GM06990 (cell line): ENCODE measurements around the gene ZFP62.

Experiments
- DNase-seq: peaks from one replicate; pipeline ENCODE4 v3.0.0-alpha.2; 2011; ENCODE audit not compliant: insufficient read length; ENCODE audit errors: extremely low read depth
- H3K27me3 ChIP-seq: replicated peaks from 2 replicates; pipeline ENCODE4 v1.6.0; 2011; ENCODE audit warnings: low read length; ENCODE audit not compliant: control insufficient read depth, insufficient read depth
- H3K36me3 ChIP-seq: 2 replicates; pipeline ENCODE4 v1.5.1; 2011; ENCODE audit warnings: low read length; ENCODE audit not compliant: control insufficient read depth, insufficient read depth
- H3K4me3 ChIP-seq: replicated peaks from 2 replicates; pipeline ENCODE4 v1.5.1; 2011; ENCODE audit warnings: low read depth, mild to moderate bottlenecking, control low read depth, low read length
- TF ChIP-seq, protein P1 (sequence below): IDR thresholded peaks from 2 replicates; pipeline ENCODE4 v1.5.1; 2011; ENCODE audit warnings: low read length, control low read depth, mild to moderate bottlenecking, inconsistent platforms; ENCODE audit not compliant: insufficient read depth, poor library complexity, severe bottlenecking

The ZFP62 gene

DNA sequence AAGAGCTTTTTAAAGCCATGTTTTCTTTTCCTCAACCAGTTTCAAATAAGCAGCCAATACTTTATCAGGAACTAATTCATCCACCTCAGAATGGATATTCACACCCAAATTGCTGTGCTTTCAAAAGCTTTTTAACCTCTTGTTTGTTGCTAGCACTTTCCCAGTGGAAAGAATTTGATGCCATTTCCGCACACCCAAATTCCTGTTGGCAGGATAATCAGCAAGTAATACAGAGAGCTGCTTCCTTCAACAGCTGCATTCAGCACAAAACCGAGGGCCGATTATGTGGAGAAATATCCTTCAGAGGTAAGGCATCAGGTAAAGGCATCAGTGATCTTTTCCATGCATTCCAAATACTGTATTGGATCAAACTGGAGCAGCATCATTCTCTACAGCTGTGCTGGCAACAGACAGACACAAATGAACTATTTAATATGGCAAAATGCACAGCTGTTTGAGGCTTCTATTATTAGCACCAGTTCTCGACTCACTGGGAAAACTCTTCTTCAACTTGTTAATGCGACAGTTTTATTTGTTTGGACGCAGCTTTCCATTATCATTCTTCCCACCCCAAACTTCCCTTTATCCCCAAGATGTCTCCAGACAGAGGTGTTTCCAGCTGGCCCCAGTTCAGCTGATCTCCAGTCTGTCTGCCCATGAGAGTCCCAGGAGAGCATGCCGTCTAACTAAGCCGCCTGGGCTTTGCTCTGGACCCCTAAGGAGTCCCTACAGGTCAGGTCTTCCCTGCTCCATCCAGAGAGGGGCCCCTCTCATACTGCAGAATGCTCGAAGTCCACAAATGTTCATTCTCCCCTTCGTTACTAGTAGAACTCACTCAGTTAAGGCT lies 36.2 kb downstream of the ZFP62 start:
- DNase-seq, result no peak
- H3K4me3 ChIP-seq, result no peak overlapping the region
- H3K27me3 ChIP-seq, result no peaks in the 10 kb centered on the region
- TF ChIP-seq, protein P1, sequence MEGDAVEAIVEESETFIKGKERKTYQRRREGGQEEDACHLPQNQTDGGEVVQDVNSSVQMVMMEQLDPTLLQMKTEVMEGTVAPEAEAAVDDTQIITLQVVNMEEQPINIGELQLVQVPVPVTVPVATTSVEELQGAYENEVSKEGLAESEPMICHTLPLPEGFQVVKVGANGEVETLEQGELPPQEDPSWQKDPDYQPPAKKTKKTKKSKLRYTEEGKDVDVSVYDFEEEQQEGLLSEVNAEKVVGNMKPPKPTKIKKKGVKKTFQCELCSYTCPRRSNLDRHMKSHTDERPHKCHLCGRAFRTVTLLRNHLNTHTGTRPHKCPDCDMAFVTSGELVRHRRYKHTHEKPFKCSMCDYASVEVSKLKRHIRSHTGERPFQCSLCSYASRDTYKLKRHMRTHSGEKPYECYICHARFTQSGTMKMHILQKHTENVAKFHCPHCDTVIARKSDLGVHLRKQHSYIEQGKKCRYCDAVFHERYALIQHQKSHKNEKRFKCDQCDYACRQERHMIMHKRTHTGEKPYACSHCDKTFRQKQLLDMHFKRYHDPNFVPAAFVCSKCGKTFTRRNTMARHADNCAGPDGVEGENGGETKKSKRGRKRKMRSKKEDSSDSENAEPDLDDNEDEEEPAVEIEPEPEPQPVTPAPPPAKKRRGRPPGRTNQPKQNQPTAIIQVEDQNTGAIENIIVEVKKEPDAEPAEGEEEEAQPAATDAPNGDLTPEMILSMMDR, result no peak
- H3K36me3 ChIP-seq, result peaks cover 1% of the 10 kb centered on the region; the same call in 1 of the 2 replicates

DNA sequence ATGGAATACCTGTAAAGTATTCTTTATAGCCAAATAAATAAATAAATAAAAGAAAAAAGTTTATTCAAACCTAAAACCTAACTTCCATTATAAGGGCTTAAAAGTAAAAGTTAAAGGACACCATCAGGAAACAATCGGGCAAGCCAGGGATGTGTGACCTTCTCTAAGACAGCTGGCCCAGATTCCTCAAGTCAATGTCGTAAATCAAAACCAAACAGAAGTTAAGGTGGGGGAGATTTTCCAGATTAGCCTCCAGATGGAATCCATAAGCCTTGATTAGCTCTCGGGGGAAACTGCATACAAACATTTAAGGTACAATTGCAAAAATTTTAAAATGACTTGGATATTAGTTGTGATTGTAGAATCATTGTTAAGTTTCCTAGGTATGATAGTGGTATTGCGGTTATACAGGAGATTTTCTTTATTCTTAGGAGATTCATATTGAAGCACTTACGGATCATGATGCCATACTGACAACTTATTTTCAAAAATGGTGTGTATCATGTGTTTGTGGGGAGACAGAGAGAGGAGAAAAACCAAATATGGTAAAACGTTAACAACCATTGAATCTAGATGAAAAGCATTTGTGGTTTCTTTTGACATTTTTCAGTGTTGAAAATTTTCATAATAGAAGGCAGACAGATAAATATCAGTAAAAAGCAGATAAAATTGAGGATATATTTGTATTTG lies 37.0 kb downstream of the ZFP62 start:
- no peaks in the 10 kb centered on the region for H3K27me3 ChIP-seq
- no peak overlapping the region for H3K4me3 ChIP-seq
- TF ChIP-seq, protein P1, result no peak
- no peak for DNase-seq
- H3K36me3 ChIP-seq, result no peaks in the 10 kb centered on the region

DNA sequence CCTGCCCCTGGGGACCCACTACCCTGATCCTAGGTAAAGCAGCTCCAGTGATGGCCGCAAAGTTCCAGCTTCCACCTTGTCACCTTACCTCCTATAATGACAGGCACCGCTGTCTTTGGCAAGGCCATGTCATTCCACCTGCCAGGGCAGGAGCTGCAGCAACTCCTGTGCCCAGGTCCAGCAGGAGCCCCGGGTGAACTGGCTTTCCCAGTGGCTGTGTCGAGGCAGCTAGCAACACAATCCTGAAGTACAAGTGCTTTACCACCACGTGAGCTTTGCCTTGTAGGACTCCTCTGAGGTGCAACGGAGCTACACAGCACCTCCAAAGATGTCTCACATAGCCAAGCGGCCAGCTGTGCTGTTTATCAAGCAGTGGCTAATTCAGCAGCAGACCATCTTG lies 37.7 kb downstream of the ZFP62 start:
- no peak for DNase-seq
- TF ChIP-seq, protein P1, result no peak
- H3K36me3 ChIP-seq, result no peaks in the 10 kb centered on the region
- no peak overlapping the region for H3K4me3 ChIP-seq
- no peaks in the 10 kb centered on the region for H3K27me3 ChIP-seq

DNA sequence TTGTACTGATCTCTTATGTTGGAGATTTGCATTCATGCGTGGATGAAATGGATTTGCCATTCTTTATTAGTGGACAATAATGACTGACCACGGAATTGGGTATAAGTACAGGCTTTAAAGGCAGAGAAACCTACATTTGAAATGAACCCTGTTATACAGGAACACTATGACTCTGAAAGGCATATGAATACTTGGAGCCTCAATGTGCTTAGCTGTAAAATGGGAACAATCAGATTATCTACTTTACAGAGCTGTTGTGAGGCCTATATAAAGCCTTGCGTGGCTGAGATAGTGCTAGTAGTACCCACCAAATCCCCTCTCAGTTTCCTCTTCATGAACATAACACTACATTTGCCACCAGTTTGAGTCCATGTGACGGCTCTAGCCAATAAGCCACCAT lies 39.5 kb downstream of the ZFP62 start:
- H3K4me3 ChIP-seq, result no peak overlapping the region
- DNase-seq, result no peak
- TF ChIP-seq, protein P1, result no peak
- H3K36me3 ChIP-seq, result no peaks in the 10 kb centered on the region
- no peaks in the 10 kb centered on the region for H3K27me3 ChIP-seq

DNA sequence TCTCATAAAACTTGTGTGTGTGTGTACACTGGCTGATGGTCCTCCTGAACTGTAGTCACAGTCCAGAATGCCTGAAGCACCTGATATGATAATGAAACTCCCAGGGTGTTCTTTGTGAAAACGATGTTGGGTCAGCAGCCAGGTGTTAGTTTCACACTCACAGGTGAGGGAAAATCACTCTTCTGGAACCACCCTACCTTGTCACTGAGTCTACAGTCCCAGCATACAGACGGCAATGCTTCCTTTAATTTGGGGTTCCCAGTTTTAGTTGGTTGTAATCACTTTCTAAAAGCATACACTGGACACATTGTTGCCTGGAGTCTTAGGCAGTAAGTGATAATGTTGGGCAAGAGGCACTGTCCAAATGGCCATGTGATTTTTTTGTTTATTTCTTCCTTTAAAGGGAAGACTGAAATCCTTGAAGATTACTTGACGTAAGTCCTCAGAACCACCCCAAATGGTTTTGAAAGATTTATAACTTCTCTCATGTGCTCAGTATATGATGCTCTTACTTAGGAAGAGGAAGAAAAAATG lies 40.2 kb downstream of the ZFP62 start:
- TF ChIP-seq, protein P1, result no peak
- peak; percentile 56 for DNase-seq
- Histone ChIP-seq H3K36me3 (no peaks in the 10 kb centered on the region), H3K4me3 (no peak overlapping the region), H3K27me3 (no peaks in the 10 kb centered on the region)
